HG03159 (cell line): ENCODE data around the gene CDCP1.

ENCODE experiments used
- ATAC-seq: cut with Tn5 transposase; IDR thresholded peaks from one replicate; pipeline ENCODE4 v1.9.1; 2021; ENCODE audit warnings: mild to moderate bottlenecking, moderate library complexity; ENCODE audit not compliant: unreplicated experiment

Gene CDCP1

GRCh38 chr3:45118615-45119071 is 27.5 kb downstream of the CDCP1 start:
- no peak for ATAC-seq

GRCh38 chr3:45116350-45116749 is 29.8 kb downstream of the CDCP1 start:
- ATAC-seq = no peak

- no peak for ATAC-seq
These were observed 32.5 kb downstream of the CDCP1 start for GRCh38 chr3:45113625-45114050.

- ATAC-seq = no peak
These were observed 33.2 kb downstream of the CDCP1 start for GRCh38 chr3:45112939-45113338.

GRCh38 chr3:45110509-45110833 is 35.7 kb downstream of the CDCP1 start:
- no peak for ATAC-seq

- peak; percentile 78 for ATAC-seq
These were observed 36.2 kb downstream of the CDCP1 start for GRCh38 chr3:45109771-45110508.

GRCh38 chr3:45106874-45107273 is 39.3 kb downstream of the CDCP1 start:
- ATAC-seq = no peak

- ATAC-seq = no peak
These were observed 40.1 kb downstream of the CDCP1 start for GRCh38 chr3:45105855-45106671.

- ATAC-seq = no peak
These were observed 41.2 kb downstream of the CDCP1 start for GRCh38 chr3:45104715-45105711.

- ATAC-seq = no peak
These were observed 42.1 kb downstream of the CDCP1 start for GRCh38 chr3:45103753-45104714.

GRCh38 chr3:45103334-45103733 is 42.8 kb downstream of the CDCP1 start:
- no peak for ATAC-seq

GRCh38 chr3:45100981-45101407 is 45.2 kb downstream of the CDCP1 start:
- no peak for ATAC-seq

- ATAC-seq = no peak
These were observed 47.9 kb downstream of the CDCP1 start for GRCh38 chr3:45098310-45098709.

GRCh38 chr3:45097296-45097883 is 48.8 kb downstream of the CDCP1 start:
- no peak for ATAC-seq

- ATAC-seq = no peak
These were observed 50.2 kb downstream of the CDCP1 start for GRCh38 chr3:45095916-45096526.

GRCh38 chr3:45093176-45093575 is 53.0 kb downstream of the CDCP1 start:
- ATAC-seq = no peak

GRCh38 chr3:45092132-45093031 is 53.8 kb downstream of the CDCP1 start:
- no peak for ATAC-seq

GRCh38 chr3:45090855-45091254 is 55.3 kb downstream of the CDCP1 start:
- no peak for ATAC-seq
